HG03565 (cell line): Measurements from ENCODE around the gene SLC12A7.
"Not testable (repeated sequence)": the region's sequence is repeated elsewhere in the genome, so short reads cannot be mapped to it uniquely, and the experiment has no call there.

Experiments used
- ATAC-seq: cut with Tn5 transposase; IDR thresholded peaks from one replicate; pipeline ENCODE4 v1.9.1; 2021; ENCODE audit warnings: mild to moderate bottlenecking, moderate library complexity; ENCODE audit not compliant: unreplicated experiment

The SLC12A7 gene

DNA sequence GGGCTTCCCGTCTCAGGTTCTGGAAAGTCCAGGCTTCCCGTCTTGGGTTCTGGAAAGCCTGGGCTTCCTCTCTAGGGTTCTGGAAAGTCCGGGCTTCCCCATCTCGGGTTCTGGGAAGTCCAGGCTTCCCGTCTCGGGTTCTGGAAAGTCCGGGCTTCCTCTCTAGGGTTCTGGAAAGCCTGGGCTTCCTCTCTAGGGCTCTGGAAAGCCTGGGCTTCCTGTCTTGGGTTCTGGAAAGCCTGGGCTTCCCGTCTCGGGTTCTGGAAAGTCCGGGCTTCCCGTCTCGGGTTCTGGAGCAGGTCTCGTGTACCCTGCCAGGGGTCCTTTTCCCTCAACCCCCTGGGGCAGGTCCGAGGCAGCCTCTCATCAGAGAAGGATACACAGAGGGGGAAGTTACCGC lies 28.8 kb downstream of the SLC12A7 start:
- not testable (repeated sequence) for ATAC-seq

DNA sequence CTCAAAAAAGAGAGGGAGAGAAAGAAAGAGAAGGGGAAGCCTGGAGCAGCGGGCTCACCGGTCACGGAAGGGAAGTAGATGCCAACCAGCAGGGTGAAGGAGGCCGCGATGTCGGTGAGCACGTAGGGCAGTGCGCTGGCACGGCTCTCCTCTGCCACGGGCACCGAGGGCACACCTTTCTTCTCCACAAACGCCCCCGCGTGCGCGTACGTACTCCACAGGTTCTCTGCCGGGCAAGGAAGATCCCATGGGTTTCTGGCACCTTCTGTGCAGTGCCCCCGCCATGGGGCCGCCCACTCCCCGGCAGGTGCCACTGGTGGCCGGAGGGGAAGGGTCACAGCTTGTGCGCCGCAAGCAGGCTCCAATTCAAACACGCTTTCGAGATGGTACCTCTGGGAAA lies 30.3 kb downstream of the SLC12A7 start:
- ATAC-seq = no peak

GRCh38 chr5:1080432-1080831 lies 31.4 kb downstream of the SLC12A7 start:
- ATAC-seq = no peak

DNA sequence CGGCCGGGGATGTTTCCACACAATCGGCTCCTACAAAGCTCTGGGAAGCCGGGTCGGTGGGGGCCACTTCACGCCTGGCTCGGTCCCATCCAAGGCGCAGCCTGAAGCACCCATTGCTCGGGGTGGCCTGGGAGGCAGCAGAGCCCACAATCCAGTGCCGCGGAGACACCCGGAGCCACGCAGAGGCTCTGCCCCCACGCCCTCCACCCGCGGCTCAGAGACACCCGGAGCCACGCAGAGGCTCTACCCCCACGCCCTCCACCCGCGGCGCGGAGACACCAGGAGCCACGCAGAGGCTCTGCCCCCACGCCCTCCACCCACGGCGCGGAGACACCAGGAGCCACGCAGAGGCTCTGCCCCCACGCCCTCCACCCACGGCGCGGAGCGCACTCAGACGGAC lies 31.9 kb downstream of the SLC12A7 start:
- no peak for ATAC-seq

DNA sequence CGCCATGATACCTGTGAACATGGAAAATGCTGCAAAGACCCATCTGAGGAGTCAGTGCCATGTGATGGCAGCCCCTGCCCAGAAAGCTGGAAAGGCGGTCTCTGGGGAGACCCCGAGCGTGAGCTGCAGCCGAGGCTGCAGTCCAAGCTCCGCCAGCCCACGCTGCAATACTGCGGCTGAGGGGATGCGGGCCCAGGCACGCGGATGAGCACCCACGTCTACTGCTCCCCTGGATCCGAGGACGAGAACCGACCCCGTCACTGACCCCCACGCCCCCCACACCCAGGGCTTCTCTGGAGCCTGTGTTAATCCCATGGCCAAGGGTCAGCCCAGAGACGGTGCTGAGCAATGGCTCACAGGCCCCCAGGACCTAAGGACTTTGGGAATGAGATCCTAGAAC lies 32.4 kb downstream of the SLC12A7 start:
- ATAC-seq = no peak

DNA sequence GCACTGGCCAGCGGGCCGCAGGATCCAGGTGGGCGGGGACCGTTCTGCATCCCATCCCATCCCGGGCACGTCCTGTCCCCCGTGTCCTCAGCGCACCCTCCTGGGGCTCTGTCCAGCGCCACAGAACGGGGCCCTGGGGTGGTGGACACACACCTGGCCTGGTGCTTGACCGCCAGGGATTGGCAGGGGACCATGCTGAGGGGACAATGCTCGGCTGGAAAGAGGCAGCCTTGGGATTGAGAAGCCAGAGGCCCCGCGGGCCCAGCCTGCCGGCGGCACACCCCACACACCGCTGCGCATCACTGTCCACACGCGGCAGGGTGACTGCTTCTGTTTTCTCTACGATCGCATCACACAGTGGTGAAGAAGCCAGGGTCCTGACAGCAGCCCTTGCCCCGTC lies 33.0 kb downstream of the SLC12A7 start:
- no peak for ATAC-seq

DNA sequence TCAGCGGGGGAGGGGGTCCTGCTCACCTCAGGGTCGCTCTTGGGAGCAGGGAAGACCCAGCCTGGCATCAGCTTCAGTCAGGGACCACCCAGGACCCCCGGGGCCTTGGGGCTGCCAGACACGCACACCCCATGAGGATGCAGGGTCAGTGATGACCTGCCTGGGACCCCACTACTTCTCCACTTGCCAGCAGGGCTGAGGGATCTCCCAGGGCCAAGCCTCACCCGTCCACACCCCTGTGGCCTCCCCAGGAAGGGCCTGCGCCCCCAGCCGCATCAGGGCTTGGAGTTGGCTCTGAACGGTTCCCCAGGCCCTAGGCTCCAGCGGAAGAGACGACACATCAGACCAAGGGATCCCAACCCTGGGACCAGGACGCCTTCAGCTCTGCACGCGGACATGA lies 33.7 kb downstream of the SLC12A7 start:
- ATAC-seq = no peak

DNA sequence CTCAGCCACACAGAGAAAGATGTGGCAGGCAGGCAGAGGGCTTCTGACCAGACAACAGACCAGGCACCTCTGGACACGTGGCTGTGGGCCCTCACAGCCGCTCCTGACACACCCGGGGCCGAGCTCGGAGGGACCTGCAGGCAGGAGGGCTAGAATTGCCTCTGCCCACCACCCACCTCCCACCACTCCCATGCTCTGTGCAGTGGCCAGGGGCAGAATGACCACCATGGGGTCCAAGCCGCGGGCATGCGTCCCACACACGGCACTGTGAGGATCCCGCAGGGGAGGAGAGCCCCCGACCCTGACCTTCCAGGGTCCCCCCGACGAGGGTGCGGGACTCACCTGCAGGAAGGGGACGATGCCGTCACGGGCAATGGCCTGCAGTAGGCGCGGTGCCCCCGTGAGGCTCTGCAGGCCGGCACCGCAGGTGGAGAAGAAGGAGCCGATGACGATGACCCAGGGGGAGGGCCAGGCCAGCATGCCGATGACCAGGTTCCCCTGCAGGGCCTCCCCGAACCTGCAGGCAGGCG lies 34.3 kb downstream of the SLC12A7 start:
- ATAC-seq = no peak

DNA sequence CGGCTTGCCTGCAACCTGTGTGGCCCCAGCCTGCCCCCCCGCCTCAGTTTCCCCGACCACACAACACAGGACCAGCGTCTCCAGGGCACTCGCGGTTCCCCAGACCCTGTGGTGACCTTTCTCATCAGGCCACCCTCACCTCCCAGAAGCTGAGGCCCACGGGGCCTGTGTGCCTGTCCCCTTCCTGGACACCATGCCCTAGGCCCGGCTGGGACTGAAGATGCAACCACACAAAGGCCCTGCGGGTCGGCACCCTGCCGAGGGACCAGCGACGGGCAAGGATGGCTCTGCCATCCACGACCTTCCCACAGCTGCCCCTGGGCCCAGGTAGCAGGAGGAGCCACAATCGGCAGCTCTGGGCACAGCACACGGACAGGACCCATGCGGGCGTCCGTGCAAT lies 34.8 kb downstream of the SLC12A7 start:
- ATAC-seq = no peak

GRCh38 chr5:1076406-1076805 lies 35.5 kb downstream of the SLC12A7 start:
- no peak for ATAC-seq

- ATAC-seq = no peak
These were observed 35.9 kb downstream of the SLC12A7 start for GRCh38 chr5:1075931-1076330.

DNA sequence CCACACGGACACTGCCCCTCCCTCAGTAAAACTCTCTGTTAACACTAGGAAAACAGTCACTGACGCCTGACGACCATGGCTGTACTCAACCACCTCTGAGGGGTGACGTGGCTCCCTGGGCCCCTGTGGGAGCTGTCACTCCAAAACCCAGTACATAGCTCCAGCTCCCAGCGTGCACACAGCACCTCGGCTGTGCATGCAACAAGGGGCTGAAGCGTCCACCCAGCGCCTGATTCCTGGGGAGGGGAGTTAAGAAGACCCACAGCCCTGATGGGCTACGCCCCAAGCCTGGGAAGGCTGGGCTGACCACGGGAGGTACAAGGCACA lies 36.3 kb downstream of the SLC12A7 start:
- ATAC-seq = no peak

GRCh38 chr5:1074816-1075554 lies 36.9 kb downstream of the SLC12A7 start:
- no peak for ATAC-seq

DNA sequence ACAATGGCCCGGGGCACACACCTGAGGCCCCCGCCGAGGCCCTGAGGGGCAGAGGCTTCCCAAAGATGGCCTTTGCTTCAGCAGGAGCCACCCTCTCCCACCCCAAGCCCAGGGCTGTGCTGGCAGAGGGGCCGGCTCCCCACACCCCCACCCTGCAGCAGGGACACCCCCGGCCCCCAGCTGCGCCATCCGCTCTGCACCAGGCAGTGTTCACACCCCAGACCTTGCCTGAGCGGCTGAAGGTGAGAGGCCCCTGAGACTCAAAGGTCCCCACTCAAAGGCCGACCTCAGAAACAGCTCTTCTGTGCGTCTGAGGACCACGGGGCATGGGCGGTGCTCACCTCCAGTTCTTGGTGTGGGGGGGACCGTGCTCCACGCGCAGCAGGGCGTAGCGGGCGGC lies 37.6 kb downstream of the SLC12A7 start:
- no peak for ATAC-seq

DNA sequence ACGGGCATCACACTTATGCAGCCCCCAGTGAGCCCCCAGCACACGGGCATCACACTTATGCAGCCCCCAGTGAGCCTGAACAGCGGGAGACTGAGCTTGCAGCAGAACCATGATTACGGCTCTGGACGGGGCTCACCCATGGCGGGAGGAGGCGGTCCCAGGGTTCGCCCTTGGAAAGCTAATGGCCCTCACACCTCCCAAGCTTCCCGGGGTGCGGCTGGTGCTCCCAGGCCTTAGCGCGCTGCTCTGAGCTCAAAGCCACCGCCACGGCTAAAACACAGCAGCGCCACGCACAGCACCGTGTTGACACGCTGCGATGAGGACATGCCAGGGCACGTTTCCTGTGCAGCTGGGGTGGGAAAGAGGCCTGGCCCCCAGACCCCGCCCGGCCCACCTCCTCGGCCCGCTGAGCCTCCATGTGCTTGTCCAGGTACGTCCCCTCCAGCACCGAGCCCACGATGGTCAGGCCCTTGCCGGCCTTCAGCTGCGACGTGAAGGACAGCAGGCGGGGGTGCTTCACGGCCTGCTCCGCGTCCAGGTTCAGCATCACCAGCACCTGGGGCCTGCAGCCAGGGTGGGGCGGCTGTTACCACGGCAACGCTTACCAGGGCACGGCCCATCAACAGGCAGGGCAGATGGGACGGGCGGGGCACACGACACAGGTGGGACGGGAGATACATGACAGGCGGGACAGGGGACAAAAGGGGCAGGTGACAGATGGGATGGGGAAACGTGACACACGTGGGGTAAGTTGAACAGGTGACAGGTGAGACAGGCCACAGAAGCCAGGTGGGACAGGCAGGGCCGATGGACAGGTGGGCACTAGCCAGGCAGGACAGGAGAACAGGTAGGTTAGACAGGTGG lies 38.4 kb downstream of the SLC12A7 start:
- no peak for ATAC-seq

- no peak for ATAC-seq
These were observed 42.2 kb downstream of the SLC12A7 start for GRCh38 chr5:1069720-1070088.

GRCh38 chr5:1068895-1069719 lies 42.8 kb downstream of the SLC12A7 start:
- ATAC-seq = no peak

DNA sequence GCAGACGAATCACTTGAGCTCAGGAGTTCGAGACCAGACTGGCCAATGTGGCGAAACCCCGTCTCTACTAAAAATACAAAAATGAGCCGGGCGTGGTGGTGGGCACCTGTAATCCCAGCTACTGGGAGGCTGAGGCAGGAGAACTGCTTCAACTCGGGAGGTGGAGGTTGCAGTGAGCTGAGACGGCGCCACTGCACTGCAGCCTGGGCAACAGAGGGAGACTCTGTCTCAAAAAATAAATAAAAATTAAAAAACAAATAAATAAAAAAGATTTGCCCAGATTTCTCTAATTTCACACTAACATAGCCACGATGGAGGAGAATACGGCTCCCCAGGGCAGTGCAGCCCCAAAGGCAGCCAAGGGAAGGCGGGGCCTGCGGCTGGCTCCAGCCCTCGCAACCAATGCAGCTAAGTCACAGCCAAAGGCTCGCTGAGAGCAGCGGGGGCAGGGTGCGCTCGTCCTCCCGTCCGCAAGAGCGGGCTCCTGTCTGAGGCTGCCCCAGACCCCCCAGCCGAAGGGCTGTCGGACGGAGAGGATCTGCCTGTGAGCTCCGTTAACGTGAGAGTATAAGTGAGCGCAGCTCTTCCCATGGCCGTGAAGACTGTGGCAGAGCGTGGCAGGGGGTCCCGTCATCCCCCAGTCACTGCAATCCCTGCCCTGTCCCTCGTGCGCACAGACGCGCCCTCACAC lies 43.5 kb downstream of the SLC12A7 start:
- no peak for ATAC-seq

DNA sequence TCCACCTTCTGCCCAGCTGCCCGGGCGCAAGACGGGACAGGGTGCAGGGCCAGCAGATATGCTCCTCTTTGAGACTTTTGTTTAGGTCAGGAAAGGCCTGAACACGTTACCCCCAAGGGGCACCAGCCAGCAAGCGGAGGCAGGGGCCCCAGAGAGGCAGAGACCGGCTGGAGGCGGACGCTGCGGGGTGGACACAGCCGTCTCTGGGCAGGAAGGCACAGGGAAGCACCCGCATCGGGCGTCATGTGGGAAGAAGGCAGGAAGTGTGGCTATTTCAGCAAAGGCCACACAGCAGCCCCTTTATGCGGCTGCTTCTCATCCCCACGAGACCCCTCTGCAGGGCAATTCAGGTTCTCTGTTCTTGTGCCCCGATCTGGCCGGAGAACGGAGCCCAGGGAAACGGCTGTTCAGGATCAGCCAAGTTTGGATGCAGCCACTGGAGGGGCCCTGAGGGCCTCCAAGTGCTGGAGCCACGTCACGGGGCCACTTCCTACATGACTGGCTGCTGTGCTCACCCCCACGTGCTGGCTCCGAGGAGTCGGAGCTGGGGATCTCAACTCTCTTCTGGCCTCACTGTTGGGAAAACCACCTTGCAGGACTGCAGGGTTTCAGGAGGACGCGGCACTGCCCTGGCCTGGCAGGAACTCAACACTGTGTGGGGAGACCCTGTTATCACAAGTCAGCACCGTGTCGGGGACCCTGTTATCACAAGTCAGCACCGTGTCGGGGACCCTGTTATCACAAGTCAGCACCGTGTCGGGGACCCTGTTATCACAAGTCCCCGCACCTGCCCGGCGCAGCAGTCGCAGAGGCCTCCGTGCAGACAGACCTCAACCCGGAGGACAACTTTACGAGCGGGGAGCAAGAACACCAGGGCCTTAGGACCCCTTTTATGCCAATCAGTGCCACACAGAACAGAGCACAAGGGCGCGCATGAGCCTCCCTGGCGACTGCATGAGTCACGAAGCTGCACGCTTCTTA lies 44.4 kb downstream of the SLC12A7 start:
- no peak for ATAC-seq

- ATAC-seq = no peak
These were observed 45.2 kb downstream of the SLC12A7 start for GRCh38 chr5:1066676-1067075.
